AG10803 (cell line): ENCODE measurements around the gene LRP11.
"Not testable (repeated sequence)": the region's sequence is repeated elsewhere in the genome, so short reads cannot be mapped to it uniquely, and the experiment has no call there.

Experiments used
- DNase-seq: peaks from one replicate; pipeline ENCODE4 v3.0.0; 2010; ENCODE audit warnings: low read depth
- H3K4me3 ChIP-seq: 2 replicates; pipeline ENCODE4 v1.5.1; 2011; ENCODE audit warnings: mild to moderate bottlenecking, low read length, control low read depth
- CTCF ChIP-seq: conservative IDR thresholded peaks from 2 replicates; pipeline ENCODE4 v1.5.1; 2011; ENCODE audit warnings: mild to moderate bottlenecking, low read length, control low read depth, inconsistent platforms

LRP11 gene

DNA sequence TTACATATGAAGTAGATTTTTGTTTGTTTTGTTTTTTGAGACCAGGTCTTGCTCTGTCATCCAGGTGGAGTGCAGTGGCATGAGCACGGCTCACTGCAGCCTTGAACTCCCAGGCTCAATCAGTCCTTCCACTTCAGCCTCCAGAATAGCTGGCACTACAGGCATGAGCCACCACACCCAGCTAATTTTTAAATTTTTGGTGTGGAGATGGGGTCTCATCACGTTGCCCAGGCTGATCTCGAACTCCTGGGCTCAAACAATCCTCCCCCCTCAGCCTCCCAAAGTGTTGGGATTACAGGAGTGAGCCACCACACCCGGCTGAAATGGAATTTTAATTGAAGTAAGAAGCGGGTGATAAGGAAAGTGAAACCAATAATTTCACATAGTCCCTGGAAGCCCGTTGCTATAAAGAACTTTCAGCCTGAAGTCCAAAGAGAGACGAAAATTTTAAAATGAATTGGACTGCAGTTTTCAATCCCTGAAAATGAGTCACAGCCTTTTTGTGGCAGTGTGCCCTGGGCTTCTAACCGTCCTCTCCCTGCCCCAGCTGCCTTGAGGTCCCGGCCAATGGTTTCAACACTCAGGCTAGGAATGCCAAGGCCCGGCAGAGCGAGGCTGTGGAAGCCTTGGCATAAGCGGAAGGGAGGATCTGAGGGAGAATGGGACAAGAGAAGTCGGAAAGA lies 33.0 kb upstream of the LRP11 start:
- peak overlapping the region; percentile 64 for H3K4me3 ChIP-seq
- no peak for TF ChIP-seq CTCF
- DNase-seq: peak; percentile 97

- H3K4me3 ChIP-seq: peak overlapping the region; percentile 64
- DNase-seq: peak; percentile 51
Observed at GRCh38 chr6:149896491-149896890, 32.3 kb upstream of the LRP11 start.

GRCh38 chr6:149895833-149896271 lies 31.7 kb upstream of the LRP11 start:
- H3K4me3 ChIP-seq: no peak overlapping the region
- peak; percentile 72 for DNase-seq
- TF ChIP-seq CTCF: no peak

More at GRCh38 chr6:149896491-149896890, 32.3 kb upstream of the LRP11 start:
- TF ChIP-seq CTCF: no peak

GRCh38 chr6:149895048-149895590 lies 31.0 kb upstream of the LRP11 start:
- peak; percentile 92 for DNase-seq
- TF ChIP-seq CTCF: no peak
- H3K4me3 ChIP-seq: no peak overlapping the region

GRCh38 chr6:149891864-149892263 lies 27.7 kb upstream of the LRP11 start:
- DNase-seq: not testable (repeated sequence)

GRCh38 chr6:149891259-149891658 lies 27.1 kb upstream of the LRP11 start:
- no peak for DNase-seq
- H3K4me3 ChIP-seq: no peak overlapping the region
- no peak for TF ChIP-seq CTCF

More at GRCh38 chr6:149891864-149892263, 27.7 kb upstream of the LRP11 start:
- not testable (repeated sequence) for H3K4me3 ChIP-seq

GRCh38 chr6:149890629-149891045 lies 26.5 kb upstream of the LRP11 start:
- TF ChIP-seq CTCF: no peak
- no peak overlapping the region for H3K4me3 ChIP-seq
- DNase-seq: peak; percentile 39
